ENCODE data around the gene SEMA3A.

The SEMA3A gene

DNA sequence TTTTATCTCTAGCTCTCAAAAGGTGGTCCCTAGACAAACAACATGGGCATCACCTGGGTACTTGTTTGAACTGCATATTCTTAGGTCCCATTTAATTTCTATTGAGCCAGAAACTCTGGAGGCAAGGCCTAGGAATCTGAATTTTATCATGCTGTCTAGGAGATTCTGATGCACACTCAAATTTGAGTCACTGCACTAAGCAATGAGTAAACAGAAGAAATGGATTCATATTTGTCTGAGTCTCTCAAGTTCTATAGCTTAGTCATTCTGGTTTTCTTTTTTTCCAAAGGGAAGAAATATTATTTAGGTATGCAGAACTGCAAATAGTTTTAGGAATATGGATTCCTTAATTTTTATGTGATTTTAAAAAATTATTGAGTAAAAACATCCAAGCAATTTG is 185.5 kb downstream of the SEMA3A start:
- no peak for DNase-seq (ENCODE audit: low read depth)

- DNase-seq (ENCODE audit: low read depth), result no peak
Observed at GRCh38 chr7:84003191-84003590, 191.4 kb downstream of the SEMA3A start.

GRCh38 chr7:84002348-84002747 is 192.2 kb downstream of the SEMA3A start:
- no peak for DNase-seq (ENCODE audit: low read depth)

- DNase-seq (ENCODE audit: low read depth), result no peak
Observed at GRCh38 chr7:83996879-83997278, 197.7 kb downstream of the SEMA3A start.

DNA sequence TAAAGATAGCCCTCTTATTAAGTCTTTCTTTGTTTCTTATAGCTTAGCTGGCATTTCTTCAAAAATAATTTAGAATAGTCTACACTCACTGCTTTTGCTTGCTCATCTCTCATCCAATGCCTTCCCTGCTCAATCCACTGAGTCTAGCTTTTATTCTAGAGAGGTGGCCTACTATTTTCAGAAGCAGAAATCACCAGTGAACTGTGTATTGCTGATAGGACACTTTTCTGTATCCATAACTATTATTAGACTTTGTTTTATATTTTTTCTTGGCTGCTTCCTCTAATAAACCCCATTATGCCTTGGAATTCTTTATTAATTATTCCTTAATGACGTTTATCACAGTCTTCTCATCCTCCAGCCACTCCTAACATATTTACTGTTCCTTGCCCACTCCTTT is 206.8 kb downstream of the SEMA3A start:
- no peak for DNase-seq (ENCODE audit: low read depth)

- DNase-seq (ENCODE audit: low read depth), result no peak
Observed at GRCh38 chr7:83985821-83986220, 208.8 kb downstream of the SEMA3A start.

- DNase-seq (ENCODE audit: low read depth), result no peak
Observed at GRCh38 chr7:83984591-83984990, 210.0 kb downstream of the SEMA3A start.

GRCh38 chr7:83984076-83984475 is 210.5 kb downstream of the SEMA3A start:
- no peak for DNase-seq (ENCODE audit: low read depth)

DNA sequence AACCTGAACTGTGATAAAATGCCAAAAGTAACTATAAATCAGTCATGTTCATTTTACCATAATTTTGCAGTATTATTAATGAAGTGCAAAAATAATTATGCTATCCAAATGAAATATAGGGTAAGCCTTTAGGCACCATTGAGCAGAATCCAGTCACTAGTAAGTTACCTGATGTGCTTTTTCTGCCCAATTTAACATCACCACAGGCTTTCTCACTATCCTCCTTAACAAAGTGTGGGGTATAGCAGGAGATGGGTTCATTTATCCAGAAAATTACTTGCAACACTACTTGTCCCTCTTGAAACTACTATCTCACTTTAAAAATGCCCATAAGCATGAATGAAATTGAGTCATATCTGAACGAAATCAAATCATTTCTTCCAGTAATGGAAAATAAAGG is 211.0 kb downstream of the SEMA3A start:
- no peak for DNase-seq (ENCODE audit: low read depth)

GRCh38 chr7:83976302-83976701 is 218.3 kb downstream of the SEMA3A start:
- no peak for DNase-seq (ENCODE audit: low read depth)

DNA sequence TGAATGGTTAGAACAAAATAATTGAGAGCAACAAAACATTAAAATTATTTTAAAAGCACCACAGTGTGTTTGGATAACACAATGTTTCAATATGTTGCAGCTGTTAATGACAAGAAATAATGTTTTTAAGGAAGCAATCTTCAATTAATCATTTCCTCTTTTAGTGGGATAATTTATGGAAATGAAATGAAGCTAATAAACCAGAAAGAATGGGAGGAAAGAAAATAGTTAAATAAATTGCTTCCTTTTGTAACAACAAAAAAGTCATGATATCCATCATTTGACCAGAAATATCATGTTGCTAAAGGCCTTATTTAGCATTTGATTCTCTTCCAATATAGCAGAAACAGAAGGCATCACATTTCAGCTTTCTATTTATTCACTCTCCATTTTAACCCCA is 224.5 kb downstream of the SEMA3A start:
- no peak for DNase-seq (ENCODE audit: low read depth)

- DNase-seq (ENCODE audit: low read depth), result no peak
Observed at GRCh38 chr7:83964318-83964717, 230.3 kb downstream of the SEMA3A start.

DNA sequence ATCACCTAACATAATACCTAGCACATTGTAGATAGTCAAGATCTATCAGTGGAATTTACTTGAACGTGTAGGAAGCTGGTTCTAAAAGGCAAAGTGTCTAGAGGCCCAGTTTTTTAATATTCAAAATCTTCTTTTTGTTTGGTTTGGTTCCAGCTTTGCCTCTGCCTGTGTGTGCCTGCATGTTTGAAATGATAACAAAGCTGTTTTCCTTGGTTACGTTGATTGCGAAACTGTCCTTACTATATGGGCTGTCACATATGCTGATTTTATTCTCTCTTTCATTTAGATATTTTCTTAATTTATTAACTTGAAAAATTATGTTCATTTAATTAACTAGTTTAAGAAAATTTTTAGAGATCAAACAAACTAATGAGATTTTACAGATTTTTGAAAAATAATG is 237.3 kb downstream of the SEMA3A start:
- DNase-seq (ENCODE audit: low read depth), result no peak

DNA sequence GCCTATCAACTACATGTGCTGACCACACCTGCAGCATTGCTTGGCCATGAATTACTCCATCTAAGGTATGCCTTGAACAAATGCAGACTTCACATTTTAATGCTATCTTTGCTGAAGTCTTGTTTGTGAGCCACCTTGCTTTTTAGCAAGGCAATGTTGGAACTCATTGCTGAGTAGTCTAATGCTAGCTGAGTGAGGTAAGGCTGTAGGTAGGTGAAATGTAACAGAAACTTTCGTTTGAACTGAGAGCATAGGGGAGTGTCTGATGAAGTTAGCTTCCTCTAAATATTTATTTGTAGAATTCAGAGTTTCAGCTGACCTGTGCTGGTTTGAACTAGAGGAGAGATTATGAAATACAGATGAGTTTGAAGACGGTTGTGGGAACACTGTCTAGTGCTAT is 238.5 kb downstream of the SEMA3A start:
- DNase-seq (ENCODE audit: low read depth), result no peak

- DNase-seq (ENCODE audit: low read depth), result no peak
Observed at GRCh38 chr7:83952236-83952635, 242.4 kb downstream of the SEMA3A start.

DNA sequence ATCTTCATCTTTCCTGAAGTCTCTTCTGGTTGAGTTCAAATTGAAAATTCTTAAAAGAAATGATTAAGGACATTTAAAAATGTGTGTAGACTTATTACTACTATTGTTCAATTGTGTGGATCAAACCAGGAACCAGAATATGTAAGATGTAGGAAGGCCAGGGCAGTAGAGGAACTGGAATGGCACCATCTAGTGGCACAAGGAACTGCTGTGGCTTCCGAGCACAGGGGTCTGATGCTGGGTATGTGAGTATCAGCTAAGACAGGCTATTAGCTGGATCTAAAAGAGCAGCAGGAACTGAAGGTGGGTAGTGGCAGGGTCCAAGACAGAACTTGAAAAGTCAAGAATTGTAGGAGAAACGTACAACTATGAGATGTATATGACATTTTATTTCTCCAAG is 247.3 kb downstream of the SEMA3A start:
- DNase-seq (ENCODE audit: low read depth), result no peak

- DNase-seq (ENCODE audit: low read depth), result no peak
Observed at GRCh38 chr7:83946801-83947200, 247.8 kb downstream of the SEMA3A start.

- no peak for DNase-seq (ENCODE audit: low read depth)
Observed at GRCh38 chr7:83941300-83941699, 253.3 kb downstream of the SEMA3A start.

DNA sequence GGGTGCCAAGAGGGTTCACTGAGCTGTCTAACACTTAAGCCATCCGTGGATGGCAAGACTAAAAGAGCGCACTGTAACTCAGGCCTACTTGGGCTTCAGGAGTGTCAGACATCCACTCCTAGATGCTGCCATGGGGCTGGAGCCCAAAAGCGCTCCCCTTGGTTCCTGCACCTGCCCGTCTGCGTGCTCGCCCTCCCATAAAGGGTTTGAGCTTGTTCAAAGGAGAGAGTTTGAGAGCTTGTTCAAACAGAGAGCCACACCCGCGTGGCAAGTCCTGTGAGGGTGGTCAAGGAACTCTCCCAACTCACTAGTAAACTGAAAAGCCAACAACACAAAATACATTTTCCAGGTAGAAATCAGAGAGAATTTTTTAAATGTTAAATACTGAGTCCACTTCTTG is 256.7 kb downstream of the SEMA3A start:
- no peak for DNase-seq (ENCODE audit: low read depth)

DNA sequence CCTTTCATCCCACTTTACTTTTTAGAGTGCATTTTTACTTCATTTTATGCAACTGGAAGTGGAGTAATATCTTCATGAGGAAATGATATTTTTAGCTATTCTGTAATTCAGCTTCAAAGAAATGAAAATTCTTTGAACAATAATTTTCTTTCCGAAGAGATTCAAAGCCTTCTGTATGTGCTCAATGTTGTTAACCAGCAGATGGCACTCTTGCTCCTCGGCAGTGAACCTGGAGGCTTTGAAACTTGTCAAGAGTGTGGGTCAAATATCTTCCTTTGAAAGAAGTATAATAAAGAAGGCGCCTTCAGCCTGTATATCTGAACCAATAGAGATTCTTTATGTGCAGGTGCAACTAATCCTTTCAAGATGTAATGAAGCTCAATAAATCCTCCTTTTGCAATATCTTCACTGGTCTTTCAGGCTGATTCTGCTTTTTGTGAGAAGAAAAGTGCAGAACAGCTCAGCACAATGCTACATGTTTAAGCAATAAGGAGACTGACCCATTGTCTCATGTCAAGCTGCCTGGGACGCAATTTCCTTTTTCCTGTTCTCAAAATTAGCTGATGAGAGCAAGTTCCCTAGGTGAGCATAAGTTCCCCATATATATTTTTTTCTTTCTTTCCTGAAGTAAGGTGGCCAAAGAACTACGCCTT is 258.4 kb downstream of the SEMA3A start:
- DNase-seq (ENCODE audit: low read depth), result no peak

DNA sequence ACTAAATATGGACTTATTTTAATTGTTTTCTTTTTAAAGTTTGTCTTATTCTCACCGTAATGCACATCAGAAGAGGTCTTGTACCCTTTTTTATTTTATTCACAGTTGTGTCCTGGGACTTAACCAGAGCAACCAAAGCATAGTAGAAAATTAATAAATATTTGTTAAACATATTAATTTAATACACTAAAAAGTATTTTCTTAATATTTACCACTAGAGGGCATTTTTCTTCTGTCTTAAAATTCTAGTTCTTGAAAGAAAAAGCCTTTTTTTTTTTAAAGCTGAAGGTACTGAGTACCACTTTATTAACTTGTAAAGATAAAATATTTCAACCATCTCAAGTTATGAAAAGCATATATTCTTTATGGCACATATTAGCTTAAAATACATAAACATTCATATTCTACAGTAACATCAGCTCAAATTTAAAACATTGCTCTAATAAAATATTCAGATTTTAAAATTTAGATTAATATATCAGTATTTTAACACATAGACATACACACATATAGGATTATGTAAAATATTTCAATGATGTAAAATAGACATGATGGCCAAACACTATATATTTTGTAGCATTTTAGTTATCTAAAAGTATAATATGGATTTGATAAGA is 260.4 kb downstream of the SEMA3A start:
- DNase-seq (ENCODE audit: low read depth), result no peak

GRCh38 chr7:83931968-83932367 is 262.6 kb downstream of the SEMA3A start:
- no peak for DNase-seq (ENCODE audit: low read depth)

DNA sequence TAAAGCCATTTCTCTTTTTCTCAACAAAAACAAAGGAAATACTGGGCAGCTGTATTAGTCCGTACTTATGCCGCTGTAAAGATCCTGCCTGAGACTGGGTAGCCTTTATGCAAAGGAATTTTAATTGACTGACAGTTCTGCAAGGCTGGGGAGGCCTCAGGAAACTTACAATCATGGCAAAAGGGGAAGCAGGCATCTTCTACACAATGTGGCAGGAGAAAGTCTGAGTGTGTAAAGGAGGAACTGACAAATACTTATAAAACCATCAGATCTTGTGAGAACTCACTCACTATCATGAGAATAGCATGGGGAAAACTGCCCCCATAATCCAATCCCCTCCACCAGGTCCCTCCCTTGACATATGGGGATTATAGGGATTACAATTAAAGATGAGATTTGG is 264.3 kb downstream of the SEMA3A start:
- DNase-seq (ENCODE audit: low read depth), result no peak

GRCh38 chr7:83925860-83926259 is 268.7 kb downstream of the SEMA3A start:
- no peak for DNase-seq (ENCODE audit: low read depth)
